K562 (cell line): ENCODE data around the gene ZNF428. TPM values are rescaled to one million over a fixed set of nuclear protein-coding genes. Genes with fewer than 3 reads are reported as not detected.

Experiments used
- ATAC-seq: fragments of 200-7000 bp; cut with Tn5 transposase; 3 replicates; pipeline ENCODE4 v1.9.1; 2020; ENCODE audit warnings: moderate library complexity
- BruUV-seq: library from RNA; stranded (reverse); fragments of 400-500 nt; replicated peaks from 2 replicates; lab custom pipeline; 2021; lab: Mats Ljungman, UMichigan
- CTCF ChIA-PET: fragments of 300-600 bp; formaldehyde crosslinking; extraction: SDS; loops from one replicate; lab custom pipeline; 2021; ENCODE audit warnings: low intra/inter-chr PET ratio; lab: Yijun Ruan, JAX
- POLR2A ChIA-PET: fragments of 300-600, 350-650 bp; sonication (Branson Sonifier 250); formaldehyde crosslinking; extraction: SDS; loops from one replicate; lab custom pipeline; 2021; ENCODE audit warnings: antibody characterized with exemption, inconsistent platforms; lab: Yijun Ruan, JAX
- DNase-seq, 4 experiments: peaks; one replicate each; pipeline versions ENCODE4 v3.0.0 to v3.0.0-alpha.2; 2011 to 2018; ENCODE audit warnings: low spot score in 3 of 4, mixed read lengths in 3 of 4; ENCODE audit errors: extremely low read depth in 1 of 4
- FAIRE-seq: peaks from 2 replicates; lab custom pipeline; 2011; peaks lifted over from hg19 to GRCh38; lab: Jason Lieb, UNC
- H2AFZ ChIP-seq: 2 replicates; pipeline ENCODE4 v1.6.0; 2011; ENCODE audit warnings: low read depth, low read length, control low read depth, inconsistent platforms
- H3K27ac ChIP-seq: fragments of 200-600 bp; 3 replicates; pipeline ENCODE4 v1.8.0; 2011; ENCODE audit warnings: low read depth, mild to moderate bottlenecking, control low read depth, inconsistent platforms, low read length, moderate library complexity, mixed read lengths; ENCODE audit errors: extremely low read depth
- H3K27me3 ChIP-seq, 2 experiments: fragments of 300-600 bp in 1 of 2; 2 replicates in 1 of 2; 3 replicates in 1 of 2; pipeline versions ENCODE4 v1.6.0 to v1.8.0; 2011; ENCODE audit warnings: inconsistent platforms in 2 of 2, low read length in 2 of 2, mild to moderate bottlenecking in 1 of 2, mixed read lengths in 1 of 2, moderate library complexity in 1 of 2; ENCODE audit not compliant: control insufficient read depth in 2 of 2, insufficient read depth in 2 of 2
- H3K36me3 ChIP-seq: fragments of 300-600 bp; 3 replicates; pipeline ENCODE4 v1.8.0; 2011; ENCODE audit warnings: mild to moderate bottlenecking, low read length, inconsistent platforms; ENCODE audit not compliant: control insufficient read depth, insufficient read depth
- H3K4me1 ChIP-seq, 2 experiments: fragments of 200-600 bp in 1 of 2; replicated peaks in 1 of 2; 2 replicates in 1 of 2; 3 replicates in 1 of 2; pipeline versions ENCODE4 v1.5.1 to v1.8.0; 2011; ENCODE audit warnings: inconsistent platforms in 2 of 2, low read length in 2 of 2, mild to moderate bottlenecking in 1 of 2, mixed read lengths in 1 of 2, moderate library complexity in 1 of 2; ENCODE audit not compliant: control insufficient read depth in 2 of 2, insufficient read depth in 2 of 2
- H3K4me2 ChIP-seq: 2 replicates; pipeline ENCODE4 v1.6.1; 2011; ENCODE audit warnings: low read length, control low read depth, inconsistent platforms, mixed read lengths; ENCODE audit not compliant: insufficient read depth
- H3K4me3 ChIP-seq: fragments of 200-600 bp; sonication (generic), shearing (Covaris generic); 2 replicates; pipeline ENCODE4 v1.5.1; 2016; ENCODE audit warnings: control low read depth, inconsistent platforms
- H3K79me2 ChIP-seq: fragments of 200-600 bp; 3 replicates; pipeline ENCODE4 v1.8.0; 2011; ENCODE audit warnings: low read length, inconsistent platforms; ENCODE audit not compliant: control insufficient read depth, insufficient read depth
- H3K9ac ChIP-seq, 2 experiments: 2 replicates each; pipeline versions ENCODE4 v1.6.0 to v1.6.1; 2011; ENCODE audit warnings: low read depth in 2 of 2, low read length in 2 of 2, control low read depth in 1 of 2, inconsistent platforms in 1 of 2, mild to moderate bottlenecking in 1 of 2, mixed read lengths in 1 of 2; ENCODE audit not compliant: insufficient read depth in 1 of 2
- H3K9me1 ChIP-seq: one replicate; pipeline ENCODE4 v1.6.0; 2011; ENCODE audit warnings: inconsistent platforms, mild to moderate bottlenecking, low read length, moderate library complexity; ENCODE audit not compliant: control insufficient read depth, insufficient read depth
- H3K9me3 ChIP-seq: replicated peaks from 2 replicates; pipeline ENCODE4 v1.5.1; 2011; ENCODE audit warnings: low read depth, low read length, inconsistent platforms; ENCODE audit not compliant: control insufficient read depth, insufficient read depth
- H4K20me1 ChIP-seq: replicated peaks from 2 replicates; pipeline ENCODE4 v1.6.1; 2011; ENCODE audit warnings: low read length, inconsistent platforms, mixed read lengths; ENCODE audit not compliant: control insufficient read depth, insufficient read depth
- CBX5 ChIP-seq: IDR thresholded peaks from 2 replicates; pipeline ENCODE4 v1.6.1; 2014; ENCODE audit warnings: low read depth, borderline replicate concordance
- CCAR2 ChIP-seq: fragments of 200-400 bp; formaldehyde crosslinking; IDR thresholded peaks from 2 replicates; pipeline ENCODE4 v1.6.1; 2017; ENCODE audit warnings: mild to moderate bottlenecking, low read depth, low read length
- CTCF ChIP-seq, 3 experiments: IDR thresholded peaks in 2 of 3; conservative IDR thresholded peaks in 1 of 3; 2 replicates each; pipeline ENCODE4 v1.5.1; 2011 to 2012; ENCODE audit warnings: low read length in 3 of 3, mild to moderate bottlenecking in 3 of 3, control low read depth in 2 of 3, improper control_type of control experiment in 1 of 3, inconsistent platforms in 1 of 3, low read depth in 1 of 3, mixed read lengths in 1 of 3, moderate library complexity in 1 of 3; ENCODE audit not compliant: insufficient read depth in 2 of 3
- DNMT1 ChIP-seq: fragments of 450-650 bp; IDR thresholded peaks from 2 replicates; pipeline ENCODE4 v1.6.1; 2016; ENCODE audit warnings: antibody characterized with exemption, mild to moderate bottlenecking
- E2F6 ChIP-seq, 2 experiments: IDR thresholded peaks; 2 replicates each; pipeline ENCODE4 v1.6.1; 2011; ENCODE audit warnings: borderline replicate concordance in 1 of 2, control low read depth in 1 of 2, low read depth in 1 of 2, low read length in 1 of 2, mild to moderate bottlenecking in 1 of 2, mixed read lengths in 1 of 2, moderate library complexity in 1 of 2; ENCODE audit not compliant: insufficient read depth in 1 of 2, insufficient read length in 1 of 2, poor library complexity in 1 of 2, severe bottlenecking in 1 of 2; ENCODE audit errors: extremely low read depth in 1 of 2
- HBP1 ChIP-seq: fragments of 450-650 bp; formaldehyde crosslinking; IDR thresholded peaks from 2 replicates; pipeline ENCODE4 v1.4.0; 2022; ENCODE audit warnings: missing genetic modification characterization
- HDAC8 ChIP-seq: fragments of 450-650 bp; IDR thresholded peaks from 2 replicates; pipeline ENCODE4 v1.6.1; 2016; ENCODE audit warnings: mild to moderate bottlenecking, missing genetic modification characterization, moderate library complexity, missing compliant biosample characterization
- IFI16 ChIP-seq: fragments of 250-450 bp; sonication (Bioruptor Pico); IDR thresholded peaks from 2 replicates; pipeline ENCODE4 v2.1.2; 2022; ENCODE audit warnings: mild to moderate bottlenecking, inconsistent platforms
- MAFF ChIP-seq: IDR thresholded peaks from 2 replicates; pipeline ENCODE4 v1.6.1; 2012; ENCODE audit warnings: low read length, improper control_type of control experiment
- NFATC3 ChIP-seq: fragments of 450-650 bp; IDR thresholded peaks from 2 replicates; pipeline ENCODE4 v1.6.1; 2017; ENCODE audit warnings: mild to moderate bottlenecking
- RFX5 ChIP-seq: IDR thresholded peaks from 2 replicates; pipeline ENCODE4 v1.6.1; 2011; ENCODE audit warnings: low read depth, mild to moderate bottlenecking, improper control_type of control experiment, low read length
- SMARCA5 ChIP-seq: fragments of 450-650 bp; IDR thresholded peaks from 2 replicates; pipeline ENCODE4 v1.6.1; 2016
- YY1 ChIP-seq, 3 experiments: IDR thresholded peaks; 2 replicates each; pipeline ENCODE4 v1.6.1; 2011; ENCODE audit warnings: low read length in 2 of 3, mild to moderate bottlenecking in 2 of 3, moderate library complexity in 2 of 3, borderline replicate concordance in 1 of 3, control low read depth in 1 of 3, low read depth in 1 of 3; ENCODE audit not compliant: insufficient read depth in 3 of 3, insufficient replicate concordance in 2 of 3, control insufficient read depth in 1 of 3, insufficient read length in 1 of 3; ENCODE audit errors: extremely low read depth in 1 of 3
- ZBTB7A ChIP-seq: IDR thresholded peaks from 2 replicates; pipeline ENCODE4 v1.6.1; 2011; ENCODE audit warnings: low read depth, mild to moderate bottlenecking, low read length, moderate library complexity, borderline replicate concordance; ENCODE audit not compliant: control insufficient read depth
- ZNF212 ChIP-seq: fragments of 450-650 bp; formaldehyde crosslinking; IDR thresholded peaks from 2 replicates; pipeline ENCODE4 v1.4.0; 2020; ENCODE audit warnings: mild to moderate bottlenecking
- WGBS: fragments of 100-300 bp; shearing (Covaris generic); methylation state at CpG from one replicate; pipeline ENCODE4 v1.1.6; 2016; ENCODE audit warnings: low coverage, mixed read lengths; ENCODE audit not compliant: insufficient coverage; ENCODE audit errors: missing lambda C conversion rate; 5-methylcytosine and 5-hydroxymethylcytosine counted together
- in situ Hi-C: fragments of 300-500 bp; cut with MboI; formaldehyde crosslinking; loops from 4 replicates; pipeline ENCODE4 v1.15.0; 2018; ENCODE audit warnings: inconsistent platforms, mixed read lengths
- intact Hi-C: fragments of 100-400 bp; cut with micrococcal nuclease; formaldehyde crosslinking; loops from 2 replicates; pipeline ENCODE4 v1.14.2; 2022
- polyA plus RNA-seq, 8 experiments: library from polyadenylated mRNA; depleted of rRNA in 4 of 8; stranded (reverse) in 5 of 8; unstranded in 3 of 8; fragments of >200 nt; fragmentation: Nextera tagmentation in 2 of 8; fragmentation: Illumina TruSeq in 1 of 8; extraction: Ambion mirVana in 2 of 8; extraction: Trizol in 1 of 8; gene quantifications; 2 replicates each; pipeline versions ENCODE4 v1.2.1 to v1.2.3, GENCODE V29; 2011 to 2014; ENCODE audit warnings: inconsistent platforms in 1 of 8, missing spikeins in 1 of 8
- total RNA-seq, 7 experiments: library from RNA; depleted of rRNA in 6 of 7; stranded (reverse); fragments of >200 nt in 6 of 7; fragmentation: Illumina TruSeq in 2 of 7; extraction: Trizol in 2 of 7; gene quantifications; 2 replicates each; pipeline versions ENCODE4 v1.2.1 to v1.2.3, GENCODE V29; 2011 to 2021; ENCODE audit warnings: low replicate concordance in 1 of 7

ZNF428 gene
- total and polyA plus RNA-seq, 9 of the 15 experiments (the other 6 are each of a cell fraction or from before 2014, with no cell fraction given) = 0.15 to 85.7 (median 15.9) TPM

- H3K27ac ChIP-seq = peak within 1 kb of the TSS; percentile 83
- no peaks in the 10 kb centered on the region for H4K20me1 ChIP-seq
- no TSS peak for BruUV-seq
- H3K9ac ChIP-seq = peak within 1 kb of the TSS; percentile 92 to 93
- FAIRE-seq (peak; percentile 98), ATAC-seq (peak; percentile 99), DNase-seq (peak; percentile 96 to 99 (median 96))
- POLR2A ChIA-PET = interaction anchor here (0.7 to 2.0 kb wide), 6 partner anchors 9 to 42 kb away, joined by 3 to 7 read pairs (median 4); partner anchors contain the start of genes IRGQ and ZNF576
- intact Hi-C loops (loop anchor here (1.0 kb wide), 1 partner anchor 21 kb away; the partner anchor contains the start of genes IRGQ and ZNF576), in situ Hi-C loops (no loop called here)
- peaks cover 12% of the 10 kb centered on the region for H3K79me2 ChIP-seq
- H3K9me1 ChIP-seq = no peaks in the 10 kb centered on the region
- CTCF ChIA-PET = interaction anchor here (0.6 kb wide), 1 partner anchor 143 kb away, joined by 3 read pairs; no protein-coding TSS in a partner anchor
- H3K27me3 ChIP-seq = no peaks in the 10 kb centered on the region; a peak in 1 of 5 replicates
- WGBS = under 1% methylated on average over 45 of the region's 51 CpGs
- H3K4me2 ChIP-seq = peak within 1 kb of the TSS; percentile 97
- H2AFZ ChIP-seq = peak within 1 kb of the TSS; percentile 97
- H3K4me1 ChIP-seq = peaks cover 5 to 16% of the 10 kb centered on the region in 2 experiments; a peak in 3 of 5 replicates
- peak within 1 kb of the TSS; percentile 91 for H3K4me3 ChIP-seq
- peaks cover 8% of the 10 kb centered on the region; the same call in 2 of the 3 replicates for H3K36me3 ChIP-seq
- H3K9me3 ChIP-seq = no peaks in the 10 kb centered on the region
- TF ChIP-seq CCAR2 = no peak
- TF ChIP-seq IFI16 (CRISPR knock-in tag) = no peak
- TF ChIP-seq RFX5 = peak; percentile 93
- TF ChIP-seq HBP1 (CRISPR knock-in tag) = peak; percentile 51; the same call in 1 of the 2 replicates
- TF ChIP-seq NFATC3 = no peak
- TF ChIP-seq E2F6 (IDR thresholded peaks at IDR 0.05; ENCODE audit: borderline replicate concordance in 1 of 2, extremely low read depth in 1 of 2, insufficient read depth in 1 of 2, insufficient read length in 1 of 2, low read depth in 1 of 2, low read length in 1 of 2, poor library complexity in 1 of 2, severe bottlenecking in 1 of 2) = peak; percentile 75 to 80
- TF ChIP-seq SMARCA5 = no peak
- TF ChIP-seq CTCF (IDR thresholded peaks at IDR 0.05 in 2 of 3, conservative IDR thresholded peaks at IDR 0.05 in 1 of 3; ENCODE audit: insufficient read depth in 2 of 3, low read depth in 1 of 3, low read length in 3 of 3) = no peak
- TF ChIP-seq CBX5 = no peak
- TF ChIP-seq YY1 (IDR thresholded peaks at IDR 0.05; ENCODE audit: borderline replicate concordance in 1 of 3, control insufficient read depth in 1 of 3, extremely low read depth in 1 of 3, insufficient read depth in 3 of 3, insufficient read length in 1 of 3, insufficient replicate concordance in 2 of 3, low read depth in 1 of 3, low read length in 2 of 3) = peak in 2 of 3 experiments; percentile 26 to 62
- no peak for TF ChIP-seq ZNF212 (CRISPR knock-in tag)
- TF ChIP-seq HDAC8 (tag) = 0 out of 2 replicates have a peak, but pooled peaks have one; percentile 22
- TF ChIP-seq ZBTB7A = peak; percentile 69; the same call in 1 of the 2 replicates
- TF ChIP-seq MAFF = no peak
- no peak for TF ChIP-seq DNMT1
Measured at GRCh38 chr19:43575156-43575950, 44.1 kb downstream of the ZNF428 start, which contains the start of the genes PINLYP and XRCC1. Gene PINLYP (plus strand): TSS chr19:43575801. CDS start chr19:43577192, 1,391 bp downstream. Gene XRCC1 (minus strand): TSS chr19:43575527. CDS start chr19:43575458, 69 bp downstream.
